ENCODE measurements around the gene CTNNBL1. TPM values are rescaled to one million over a fixed set of nuclear protein-coding genes. Genes with fewer than 3 reads are reported as not detected.

The CTNNBL1 gene
- total RNA-seq, 1 experiment from 2014 or later: 203 TPM

DNA sequence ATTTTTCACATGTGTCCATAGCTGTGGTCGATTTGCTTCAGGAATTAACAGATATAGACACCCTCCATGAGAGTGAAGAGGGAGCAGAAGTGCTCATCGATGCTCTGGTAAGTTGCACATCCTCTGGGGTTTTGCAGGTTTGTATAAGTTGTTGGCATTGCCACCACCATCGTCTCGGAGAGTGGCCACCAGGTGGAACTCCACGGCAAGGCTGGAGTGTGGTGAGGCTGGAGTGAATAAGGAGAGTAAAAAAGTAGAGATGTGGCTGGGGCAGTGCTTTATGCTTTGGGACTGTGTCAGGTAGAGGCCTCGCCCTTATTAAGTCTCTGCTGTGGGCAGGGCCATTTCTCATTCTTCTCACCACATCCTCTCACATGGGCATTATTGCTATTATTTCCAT lies 63.7 kb downstream of the CTNNBL1 start:
- no peaks in the 10 kb centered on the region for H3K9me3 Mint-ChIP-seq (ENCODE audit: unreplicated experiment)
- TF ChIP-seq, protein P1, sequence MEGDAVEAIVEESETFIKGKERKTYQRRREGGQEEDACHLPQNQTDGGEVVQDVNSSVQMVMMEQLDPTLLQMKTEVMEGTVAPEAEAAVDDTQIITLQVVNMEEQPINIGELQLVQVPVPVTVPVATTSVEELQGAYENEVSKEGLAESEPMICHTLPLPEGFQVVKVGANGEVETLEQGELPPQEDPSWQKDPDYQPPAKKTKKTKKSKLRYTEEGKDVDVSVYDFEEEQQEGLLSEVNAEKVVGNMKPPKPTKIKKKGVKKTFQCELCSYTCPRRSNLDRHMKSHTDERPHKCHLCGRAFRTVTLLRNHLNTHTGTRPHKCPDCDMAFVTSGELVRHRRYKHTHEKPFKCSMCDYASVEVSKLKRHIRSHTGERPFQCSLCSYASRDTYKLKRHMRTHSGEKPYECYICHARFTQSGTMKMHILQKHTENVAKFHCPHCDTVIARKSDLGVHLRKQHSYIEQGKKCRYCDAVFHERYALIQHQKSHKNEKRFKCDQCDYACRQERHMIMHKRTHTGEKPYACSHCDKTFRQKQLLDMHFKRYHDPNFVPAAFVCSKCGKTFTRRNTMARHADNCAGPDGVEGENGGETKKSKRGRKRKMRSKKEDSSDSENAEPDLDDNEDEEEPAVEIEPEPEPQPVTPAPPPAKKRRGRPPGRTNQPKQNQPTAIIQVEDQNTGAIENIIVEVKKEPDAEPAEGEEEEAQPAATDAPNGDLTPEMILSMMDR (IDR thresholded peaks at IDR 0.05; ENCODE audit: insufficient read depth in 1 of 2, low read depth in 1 of 2, low read length in 1 of 2, severe bottlenecking in 1 of 2, unreplicated experiment in 1 of 2): peak in 1 of 2 experiments; percentile 10
- no peaks in the 10 kb centered on the region for H3K4me1 ChIP-seq
- ChIA-PET CTCF (interaction anchor here (1.2 to 1.3 kb wide), 2 partner anchors 81 to 193 kb away, joined by 4 to 9 read pairs; no protein-coding TSS in a partner anchor), POLR2A (no interaction called here)
- peaks cover 6% of the 10 kb centered on the region for H3K4me1 Mint-ChIP-seq (ENCODE audit: low read depth, unreplicated experiment)
- peaks cover 25% of the 10 kb centered on the region for H3K36me3 Mint-ChIP-seq (ENCODE audit: insufficient read depth, unreplicated experiment)
- DNase-seq: peak in 1 of 2 experiments; percentile 21
- peaks cover 4% of the 10 kb centered on the region; the same call in 1 of the 2 replicates for H3K36me3 ChIP-seq (ENCODE audit: control insufficient read depth, insufficient read depth, low read length)
- H3K27ac Mint-ChIP-seq (ENCODE audit: unreplicated experiment): no peak overlapping the region
- intact Hi-C loops (cut with micrococcal nuclease; ENCODE audit: unreplicated experiment): loop anchor here (5.0 to 10.0 kb wide), 3 partner anchors 190 to 467 kb away; no protein-coding TSS in a partner anchor
- no peaks in the 10 kb centered on the region for H3K27me3 Mint-ChIP-seq (ENCODE audit: insufficient read depth, unreplicated experiment)
- H3K27me3 ChIP-seq (replicated peaks; ENCODE audit: control insufficient read depth, insufficient read depth, low read length): no peaks in the 10 kb centered on the region
- no TSS peak for BruUV-seq (replicated peaks)
- no peak overlapping the region for H3K4me3 ChIP-seq (ENCODE audit: low read depth, low read length)
- H3K4me3 Mint-ChIP-seq (ENCODE audit: unreplicated experiment): no peak overlapping the region
- H3K9me3 ChIP-seq: no peaks in the 10 kb centered on the region

DNA sequence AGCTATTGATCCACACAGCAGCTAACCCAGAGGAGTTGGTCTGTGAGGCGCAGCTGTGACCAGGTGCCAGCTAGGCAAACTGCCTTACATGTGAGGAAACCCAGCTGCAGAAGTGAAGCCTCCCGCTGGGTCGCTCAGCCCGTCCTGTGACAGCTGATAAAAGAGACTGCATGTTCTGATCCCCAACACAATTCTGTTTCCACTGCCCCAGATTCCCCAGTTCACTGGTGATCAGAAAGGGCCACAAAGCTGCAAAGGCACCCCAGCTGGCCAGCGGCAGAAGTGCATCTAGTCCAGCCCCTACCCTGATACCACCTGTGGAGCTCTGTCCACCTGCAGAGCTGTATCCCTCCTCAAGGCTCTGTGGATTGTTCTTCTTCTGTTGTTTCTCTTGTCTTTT lies 64.5 kb downstream of the CTNNBL1 start:
- peak; percentile 66 to 72 for DNase-seq
- intact Hi-C loops (cut with micrococcal nuclease; ENCODE audit: unreplicated experiment): loop anchor here (1.0 to 10.0 kb wide), 4 partner anchors 47 to 466 kb away; no protein-coding TSS in a partner anchor
- POLR2A ChIA-PET: no interaction called here
- peaks cover 4% of the 10 kb centered on the region; the same call in 1 of the 2 replicates for H3K36me3 ChIP-seq (ENCODE audit: control insufficient read depth, insufficient read depth, low read length)
- H3K9me3 ChIP-seq: no peaks in the 10 kb centered on the region
- no peaks in the 10 kb centered on the region for H3K9me3 Mint-ChIP-seq (ENCODE audit: unreplicated experiment)
- no peaks in the 10 kb centered on the region for H3K27me3 Mint-ChIP-seq (ENCODE audit: insufficient read depth, unreplicated experiment)
- no peak overlapping the region for H3K27ac Mint-ChIP-seq (ENCODE audit: unreplicated experiment)
- TF ChIP-seq, protein P1 (IDR thresholded peaks at IDR 0.05; ENCODE audit: insufficient read depth in 1 of 2, low read depth in 1 of 2, low read length in 1 of 2, severe bottlenecking in 1 of 2, unreplicated experiment in 1 of 2): peak; percentile 75 to 78
- no peaks in the 10 kb centered on the region for H3K27me3 ChIP-seq (replicated peaks; ENCODE audit: control insufficient read depth, insufficient read depth, low read length)
- BruUV-seq (replicated peaks): no TSS peak
- CTCF ChIA-PET: interaction anchor here (0.5 to 1.3 kb wide), 10 partner anchors 27 to 252 kb away, joined by 3 to 9 read pairs (median 4); no protein-coding TSS in a partner anchor
- no peaks in the 10 kb centered on the region for H3K4me1 ChIP-seq
- no peak overlapping the region for H3K4me3 Mint-ChIP-seq (ENCODE audit: unreplicated experiment)
- peaks cover 25% of the 10 kb centered on the region for H3K36me3 Mint-ChIP-seq (ENCODE audit: insufficient read depth, unreplicated experiment)
- peaks cover 6% of the 10 kb centered on the region for H3K4me1 Mint-ChIP-seq (ENCODE audit: low read depth, unreplicated experiment)
- no peak overlapping the region for H3K4me3 ChIP-seq (ENCODE audit: low read depth, low read length)

DNA sequence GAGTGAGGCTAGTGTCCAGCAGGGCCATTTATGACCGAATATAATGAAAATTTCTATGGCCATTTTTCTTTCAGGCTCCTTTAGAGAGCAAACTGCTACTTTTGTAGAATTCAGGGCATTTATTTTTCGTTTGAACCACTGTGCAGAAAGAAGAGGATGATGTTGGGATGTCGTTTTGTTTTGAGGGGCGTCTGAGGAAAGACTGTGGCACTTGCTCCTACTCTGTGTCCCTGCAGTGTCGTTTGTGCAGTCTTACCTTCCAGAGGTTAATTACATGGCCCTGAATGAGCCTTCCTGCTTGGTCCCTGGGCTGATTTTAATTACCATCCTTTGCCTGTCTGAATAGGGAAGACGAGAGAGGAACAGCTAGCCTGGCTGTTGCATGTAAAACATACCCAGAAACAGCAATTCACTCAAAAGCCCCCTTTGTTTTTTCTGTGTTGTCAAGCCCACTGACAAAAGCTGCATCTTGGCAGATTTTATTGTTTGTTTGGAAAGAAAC lies 65.3 kb downstream of the CTNNBL1 start:
- no peaks in the 10 kb centered on the region for H3K4me1 ChIP-seq
- Mint-ChIP-seq H3K27ac (ENCODE audit: unreplicated experiment) (no peak overlapping the region), H3K9me3 (ENCODE audit: unreplicated experiment) (no peaks in the 10 kb centered on the region), H3K4me1 (ENCODE audit: low read depth, unreplicated experiment) (peaks cover 6% of the 10 kb centered on the region), H3K36me3 (ENCODE audit: insufficient read depth, unreplicated experiment) (peaks cover 25% of the 10 kb centered on the region), H3K27me3 (ENCODE audit: insufficient read depth, unreplicated experiment) (no peaks in the 10 kb centered on the region), H3K4me3 (ENCODE audit: unreplicated experiment) (no peak overlapping the region)
- TF ChIP-seq, protein P1 (IDR thresholded peaks at IDR 0.05; ENCODE audit: insufficient read depth in 1 of 2, low read depth in 1 of 2, low read length in 1 of 2, severe bottlenecking in 1 of 2, unreplicated experiment in 1 of 2): no peak
- no peak overlapping the region for H3K4me3 ChIP-seq (ENCODE audit: low read depth, low read length)
- intact Hi-C loops (cut with micrococcal nuclease; ENCODE audit: unreplicated experiment): loop anchor here (5.0 to 10.0 kb wide), 3 partner anchors 192 to 466 kb away; no protein-coding TSS in a partner anchor
- H3K36me3 ChIP-seq (ENCODE audit: control insufficient read depth, insufficient read depth, low read length): peaks cover 4% of the 10 kb centered on the region; the same call in 1 of the 2 replicates
- BruUV-seq (replicated peaks): no TSS peak
- H3K9me3 ChIP-seq: no peaks in the 10 kb centered on the region
- ChIA-PET POLR2A (no interaction called here), CTCF (interaction anchor here (0.5 to 1.3 kb wide), 9 partner anchors 26 to 251 kb away, joined by 3 to 9 read pairs (median 4); no protein-coding TSS in a partner anchor)
- H3K27me3 ChIP-seq (replicated peaks; ENCODE audit: control insufficient read depth, insufficient read depth, low read length): no peaks in the 10 kb centered on the region
- no peak for DNase-seq
